K562 (cell line): ENCODE results near the gene OR10W1. TPM values are rescaled to one million over a fixed set of nuclear protein-coding genes. Genes with fewer than 3 reads are reported as not detected.

Experiments used
- ATAC-seq: fragments of 200-7000 bp; cut with Tn5 transposase; 3 replicates; pipeline ENCODE4 v1.9.1; 2020; ENCODE audit warnings: moderate library complexity
- BruUV-seq: library from RNA; stranded (reverse); fragments of 400-500 nt; replicated peaks from 2 replicates; lab custom pipeline; 2021; lab: Mats Ljungman, UMichigan
- CTCF ChIA-PET: fragments of 300-600 bp; formaldehyde crosslinking; extraction: SDS; loops from one replicate; lab custom pipeline; 2021; ENCODE audit warnings: low intra/inter-chr PET ratio; lab: Yijun Ruan, JAX
- POLR2A ChIA-PET: fragments of 300-600, 350-650 bp; sonication (Branson Sonifier 250); formaldehyde crosslinking; extraction: SDS; loops from one replicate; lab custom pipeline; 2021; ENCODE audit warnings: antibody characterized with exemption, inconsistent platforms; lab: Yijun Ruan, JAX
- DNase-seq, 4 experiments: peaks; one replicate each; pipeline versions ENCODE4 v3.0.0 to v3.0.0-alpha.2; 2011 to 2018; ENCODE audit warnings: low spot score in 3 of 4, mixed read lengths in 3 of 4; ENCODE audit errors: extremely low read depth in 1 of 4
- FAIRE-seq: peaks from 2 replicates; lab custom pipeline; 2011; peaks lifted over from hg19 to GRCh38; lab: Jason Lieb, UNC
- H2AFZ ChIP-seq: 2 replicates; pipeline ENCODE4 v1.6.0; 2011; ENCODE audit warnings: low read depth, low read length, control low read depth, inconsistent platforms
- H3K27ac ChIP-seq: fragments of 200-600 bp; 3 replicates; pipeline ENCODE4 v1.8.0; 2011; ENCODE audit warnings: low read depth, mild to moderate bottlenecking, control low read depth, inconsistent platforms, low read length, moderate library complexity, mixed read lengths; ENCODE audit errors: extremely low read depth
- H3K27me3 ChIP-seq, 2 experiments: fragments of 300-600 bp in 1 of 2; 2 replicates in 1 of 2; 3 replicates in 1 of 2; pipeline versions ENCODE4 v1.6.0 to v1.8.0; 2011; ENCODE audit warnings: inconsistent platforms in 2 of 2, low read length in 2 of 2, mild to moderate bottlenecking in 1 of 2, mixed read lengths in 1 of 2, moderate library complexity in 1 of 2; ENCODE audit not compliant: control insufficient read depth in 2 of 2, insufficient read depth in 2 of 2
- H3K36me3 ChIP-seq: fragments of 300-600 bp; 3 replicates; pipeline ENCODE4 v1.8.0; 2011; ENCODE audit warnings: mild to moderate bottlenecking, low read length, inconsistent platforms; ENCODE audit not compliant: control insufficient read depth, insufficient read depth
- H3K4me1 ChIP-seq, 2 experiments: fragments of 200-600 bp in 1 of 2; replicated peaks in 1 of 2; 2 replicates in 1 of 2; 3 replicates in 1 of 2; pipeline versions ENCODE4 v1.5.1 to v1.8.0; 2011; ENCODE audit warnings: inconsistent platforms in 2 of 2, low read length in 2 of 2, mild to moderate bottlenecking in 1 of 2, mixed read lengths in 1 of 2, moderate library complexity in 1 of 2; ENCODE audit not compliant: control insufficient read depth in 2 of 2, insufficient read depth in 2 of 2
- H3K4me2 ChIP-seq: 2 replicates; pipeline ENCODE4 v1.6.1; 2011; ENCODE audit warnings: low read length, control low read depth, inconsistent platforms, mixed read lengths; ENCODE audit not compliant: insufficient read depth
- H3K4me3 ChIP-seq: fragments of 200-600 bp; sonication (generic), shearing (Covaris generic); 2 replicates; pipeline ENCODE4 v1.5.1; 2016; ENCODE audit warnings: control low read depth, inconsistent platforms
- H3K79me2 ChIP-seq: fragments of 200-600 bp; 3 replicates; pipeline ENCODE4 v1.8.0; 2011; ENCODE audit warnings: low read length, inconsistent platforms; ENCODE audit not compliant: control insufficient read depth, insufficient read depth
- H3K9ac ChIP-seq, 2 experiments: 2 replicates each; pipeline versions ENCODE4 v1.6.0 to v1.6.1; 2011; ENCODE audit warnings: low read depth in 2 of 2, low read length in 2 of 2, control low read depth in 1 of 2, inconsistent platforms in 1 of 2, mild to moderate bottlenecking in 1 of 2, mixed read lengths in 1 of 2; ENCODE audit not compliant: insufficient read depth in 1 of 2
- H3K9me1 ChIP-seq: one replicate; pipeline ENCODE4 v1.6.0; 2011; ENCODE audit warnings: inconsistent platforms, mild to moderate bottlenecking, low read length, moderate library complexity; ENCODE audit not compliant: control insufficient read depth, insufficient read depth
- H3K9me3 ChIP-seq: replicated peaks from 2 replicates; pipeline ENCODE4 v1.5.1; 2011; ENCODE audit warnings: low read depth, low read length, inconsistent platforms; ENCODE audit not compliant: control insufficient read depth, insufficient read depth
- H4K20me1 ChIP-seq: replicated peaks from 2 replicates; pipeline ENCODE4 v1.6.1; 2011; ENCODE audit warnings: low read length, inconsistent platforms, mixed read lengths; ENCODE audit not compliant: control insufficient read depth, insufficient read depth
- ARNT ChIP-seq, 2 experiments: fragments of 450-650 bp; IDR thresholded peaks; 2 replicates each; pipeline ENCODE4 v1.6.1; 2016; ENCODE audit warnings: mild to moderate bottlenecking in 1 of 2
- CUX1 ChIP-seq: fragments of 200-800 bp; sonication (Bioruptor generic); IDR thresholded peaks from 2 replicates; pipeline ENCODE4 v1.6.1; 2016; ENCODE audit warnings: missing genetic modification characterization, missing compliant biosample characterization
- TCF3 ChIP-seq: sonication (generic); formaldehyde crosslinking; IDR thresholded peaks from 2 replicates; pipeline ENCODE4 v1.4.0; 2020; ENCODE audit warnings: mild to moderate bottlenecking, missing genetic modification reagents
- WHSC1 ChIP-seq: IDR thresholded peaks from one replicate; pipeline ENCODE4 v1.6.1; 2012; ENCODE audit warnings: low read length, control low read depth, inconsistent platforms
- ZBTB43 ChIP-seq: sonication (generic); formaldehyde crosslinking; IDR thresholded peaks from 2 replicates; pipeline ENCODE4 v1.8.0; 2023; ENCODE audit warnings: mild to moderate bottlenecking, missing genetic modification reagents
- ZC3H4 ChIP-seq: sonication (generic); formaldehyde crosslinking; IDR thresholded peaks from 2 replicates; pipeline ENCODE4 v1.9.0; 2021; ENCODE audit warnings: missing genetic modification reagents, borderline replicate concordance
- ZFX ChIP-seq: sonication (generic); formaldehyde crosslinking; IDR thresholded peaks from 2 replicates; pipeline ENCODE4 v1.8.0; 2022; ENCODE audit warnings: mild to moderate bottlenecking, missing genetic modification reagents, moderate library complexity
- ZNF124 ChIP-seq: sonication (generic); formaldehyde crosslinking; IDR thresholded peaks from 2 replicates; pipeline ENCODE4 v1.8.1; 2022; ENCODE audit warnings: missing genetic modification reagents
- ZNF253 ChIP-seq: fragments of 250-450 bp; sonication (Bioruptor Pico); conservative IDR thresholded peaks from 2 replicates; pipeline ENCODE4 v1.6.1; 2021; ENCODE audit warnings: mild to moderate bottlenecking
- ZNF75A ChIP-seq: fragments of 450-650 bp; formaldehyde crosslinking; IDR thresholded peaks from 2 replicates; pipeline ENCODE4 v1.4.0; 2020; ENCODE audit warnings: mild to moderate bottlenecking
- ZNF830 ChIP-seq: fragments of 250-450 bp; sonication (Bioruptor Pico); IDR thresholded peaks from 2 replicates; pipeline ENCODE4 v1.5.0; 2021; ENCODE audit warnings: mild to moderate bottlenecking
- ZSCAN32 ChIP-seq: fragments of 450-650 bp; formaldehyde crosslinking; IDR thresholded peaks from 2 replicates; pipeline ENCODE4 v1.4.0; 2020; ENCODE audit warnings: mild to moderate bottlenecking, moderate library complexity
- WGBS: fragments of 100-300 bp; shearing (Covaris generic); methylation state at CpG from one replicate; pipeline ENCODE4 v1.1.6; 2016; ENCODE audit warnings: low coverage, mixed read lengths; ENCODE audit not compliant: insufficient coverage; ENCODE audit errors: missing lambda C conversion rate; 5-methylcytosine and 5-hydroxymethylcytosine counted together
- in situ Hi-C: fragments of 300-500 bp; cut with MboI; formaldehyde crosslinking; loops from 4 replicates; pipeline ENCODE4 v1.15.0; 2018; ENCODE audit warnings: inconsistent platforms, mixed read lengths
- intact Hi-C: fragments of 100-400 bp; cut with micrococcal nuclease; formaldehyde crosslinking; loops from 2 replicates; pipeline ENCODE4 v1.14.2; 2022
- polyA plus RNA-seq, 8 experiments: library from polyadenylated mRNA; depleted of rRNA in 4 of 8; stranded (reverse) in 5 of 8; unstranded in 3 of 8; fragments of >200 nt; fragmentation: Nextera tagmentation in 2 of 8; fragmentation: Illumina TruSeq in 1 of 8; extraction: Ambion mirVana in 2 of 8; extraction: Trizol in 1 of 8; gene quantifications; 2 replicates each; pipeline versions ENCODE4 v1.2.1 to v1.2.3, GENCODE V29; 2011 to 2014; ENCODE audit warnings: inconsistent platforms in 1 of 8, missing spikeins in 1 of 8
- total RNA-seq, 7 experiments: library from RNA; depleted of rRNA in 6 of 7; stranded (reverse); fragments of >200 nt in 6 of 7; fragmentation: Illumina TruSeq in 2 of 7; extraction: Trizol in 2 of 7; gene quantifications; 2 replicates each; pipeline versions ENCODE4 v1.2.1 to v1.2.3, GENCODE V29; 2011 to 2021; ENCODE audit warnings: low replicate concordance in 1 of 7

Gene OR10W1
- total and polyA plus RNA-seq, 9 of the 15 experiments (the other 6 are each of a cell fraction or from before 2014, with no cell fraction given): not detected

GRCh38 chr11:58289266-58289665 lies 21.2 kb upstream of the OR10W1 start:
- WGBS: 3% methylated on average over 4 of the region's 4 CpGs
- intact Hi-C loops: no loop called here
- no peak for FAIRE-seq
- no peak for TF ChIP-seq ZFX (CRISPR knock-in tag)
- TF ChIP-seq ARNT (IDR thresholded peaks at IDR 0.05): no peak
- no peak for TF ChIP-seq ZNF253
- no peak for TF ChIP-seq ZC3H4 (CRISPR knock-in tag)
- no peak for TF ChIP-seq ZNF75A
- no peak for TF ChIP-seq WHSC1
- TF ChIP-seq ZSCAN32 (CRISPR knock-in tag): no peak
- no peak for TF ChIP-seq TCF3
- no peak for TF ChIP-seq ZNF124 (CRISPR knock-in tag)
- TF ChIP-seq ZBTB43 (CRISPR knock-in tag): no peak
- no peak for TF ChIP-seq ZNF830 (CRISPR knock-in tag)
- no peak for TF ChIP-seq CUX1 (CRISPR knock-in tag)

More at GRCh38 chr11:58289266-58289665, 21.2 kb upstream of the OR10W1 start:
- H3K36me3 ChIP-seq: no peaks in the 10 kb centered on the region
- no peak overlapping the region for H2AFZ ChIP-seq
- POLR2A ChIA-PET: interaction anchor here (0.5 kb wide), 1 partner anchor 10 kb away, joined by 3 read pairs; no protein-coding TSS in a partner anchor
- no peak overlapping the region for H3K4me2 ChIP-seq
- CTCF ChIA-PET: no interaction called here
- no TSS peak for BruUV-seq
- no peaks in the 10 kb centered on the region for H3K9me1 ChIP-seq
- DNase-seq: no peak
- H3K79me2 ChIP-seq: no peaks in the 10 kb centered on the region
- H3K4me1 ChIP-seq: no peaks in the 10 kb centered on the region
- no peaks in the 10 kb centered on the region for H4K20me1 ChIP-seq
- no peak overlapping the region for H3K9ac ChIP-seq
- ATAC-seq: no peak
- no peak overlapping the region for H3K4me3 ChIP-seq
- in situ Hi-C loops: no loop called here
- H3K9me3 ChIP-seq: no peaks in the 10 kb centered on the region
- no peaks in the 10 kb centered on the region for H3K27me3 ChIP-seq
- H3K27ac ChIP-seq: no peak overlapping the region
